Hematopoietic multipotent progenitor cell treated with erythropoietin and hydrocortisone succinate and interleukin-3 and kit ligand, for 6 days (in vitro differentiated cells): Measurements from ENCODE around the gene HNRNPDL.
A peak's percentile ranks its signal among the peaks of the same experiment; 100 is the strongest.

Source experiments
- DNase-seq: peaks from one replicate; pipeline ENCODE4 v3.0.0-alpha.2; 2015

HNRNPDL gene

DNA sequence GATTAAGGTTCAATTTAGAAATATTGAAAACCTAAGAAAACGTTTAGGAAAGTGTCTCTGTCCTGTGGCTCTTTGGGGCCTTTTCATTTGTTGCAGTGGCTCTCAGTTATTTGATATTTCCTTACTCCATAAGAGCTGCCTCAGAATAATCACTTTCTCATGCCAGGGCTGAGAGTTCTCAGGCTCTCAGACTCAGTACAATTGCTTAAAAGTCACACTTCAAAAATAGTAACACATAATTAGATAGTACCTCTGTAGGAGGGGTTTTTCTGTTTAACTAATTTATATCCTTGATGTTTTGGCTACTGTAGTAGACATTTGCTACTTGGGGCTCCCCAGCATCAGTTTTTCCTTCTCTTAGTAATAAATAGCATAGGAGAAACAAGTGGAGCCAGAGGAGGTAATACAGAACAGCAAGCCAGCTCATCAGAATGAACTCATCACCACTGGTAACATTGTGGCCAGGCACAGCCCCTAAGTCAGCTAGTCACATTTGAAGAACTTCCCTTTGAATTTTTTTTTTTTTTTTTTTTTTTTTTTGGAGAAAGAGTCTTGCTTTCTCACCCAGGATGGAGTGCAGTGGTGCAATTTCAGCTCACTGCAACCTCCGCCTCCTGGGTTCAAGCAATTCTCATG, 48.5 kb downstream of the HNRNPDL start:
- DNase-seq: no peak

DNA sequence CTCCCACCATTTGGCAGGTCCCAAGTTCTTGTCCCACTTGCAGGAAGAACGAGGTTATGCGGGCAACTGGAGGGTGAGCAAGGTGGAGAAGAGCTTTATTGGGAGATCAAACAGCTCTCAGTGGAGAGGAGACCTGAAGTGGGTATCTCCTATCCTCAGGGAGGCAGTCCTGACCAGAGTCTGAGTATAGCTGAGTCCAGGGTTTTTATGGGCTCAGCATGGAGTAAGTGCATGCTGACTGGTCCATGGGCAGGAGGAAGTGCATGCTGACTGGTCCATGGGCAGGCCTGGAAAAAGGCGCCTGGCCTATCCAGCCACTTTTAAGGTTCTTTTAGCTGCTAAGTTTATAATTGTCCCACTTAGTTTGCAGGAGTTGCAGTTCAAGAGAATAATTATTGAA, 49.0 kb downstream of the HNRNPDL start:
- no peak for DNase-seq

DNA sequence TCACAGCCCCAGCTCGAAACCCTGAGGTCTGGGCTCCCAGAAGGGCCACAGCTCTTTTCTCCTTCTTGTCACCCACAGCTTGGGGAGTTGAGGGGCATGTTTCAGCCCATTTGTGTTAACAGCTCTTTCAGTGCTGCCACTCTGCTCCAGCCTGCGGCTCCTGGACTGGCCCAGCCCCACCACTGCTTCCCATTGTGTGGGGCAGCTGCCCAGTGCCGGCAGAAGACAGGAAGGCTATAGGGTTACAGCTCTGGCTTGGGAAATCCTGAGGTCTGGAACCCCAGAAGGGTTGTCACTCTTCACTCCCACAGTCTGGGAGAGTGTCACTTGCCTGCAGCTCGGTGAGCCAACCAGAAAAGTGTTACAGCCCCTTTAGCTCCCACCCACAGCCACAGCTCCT, 49.4 kb downstream of the HNRNPDL start:
- no peak for DNase-seq

DNA sequence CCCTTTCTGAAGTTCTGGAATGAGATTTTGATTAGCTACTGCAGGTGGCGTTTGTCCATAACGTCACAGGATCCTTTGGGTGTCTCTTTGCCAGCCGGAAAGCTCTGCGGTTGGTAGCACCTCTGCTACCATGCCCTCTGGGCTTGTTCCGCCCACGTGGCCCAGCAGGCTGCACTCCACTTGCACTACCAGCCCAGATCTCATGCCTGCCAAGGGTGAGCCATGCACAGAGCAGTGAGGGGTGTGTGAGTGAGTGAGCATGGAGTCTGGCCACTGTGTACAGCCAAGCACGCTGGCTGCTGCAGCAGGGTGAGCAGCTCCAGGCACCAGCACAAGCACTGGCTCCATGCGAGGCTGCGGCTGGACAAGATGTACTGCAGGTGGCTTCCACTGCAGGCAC, 49.9 kb downstream of the HNRNPDL start:
- no peak for DNase-seq

DNA sequence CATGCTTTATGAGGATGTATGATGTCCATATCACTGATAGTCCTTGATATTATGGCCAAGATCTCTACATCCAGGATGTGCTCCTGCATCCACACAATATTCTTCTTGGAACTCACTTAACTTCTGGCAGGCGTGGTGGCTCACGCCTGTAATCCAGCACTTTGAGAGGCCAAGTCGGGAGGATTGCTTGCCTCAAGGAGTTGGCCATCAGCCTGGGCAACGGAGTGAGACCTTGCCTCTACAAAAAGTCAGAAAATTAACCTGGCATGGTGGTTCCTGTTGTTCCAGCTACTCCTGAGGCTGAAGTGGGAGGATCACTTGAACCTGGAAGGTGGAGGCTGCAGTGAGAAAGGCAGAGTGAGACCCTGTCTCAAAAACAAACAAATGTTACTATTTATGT, 54.2 kb downstream of the HNRNPDL start:
- no peak for DNase-seq

DNA sequence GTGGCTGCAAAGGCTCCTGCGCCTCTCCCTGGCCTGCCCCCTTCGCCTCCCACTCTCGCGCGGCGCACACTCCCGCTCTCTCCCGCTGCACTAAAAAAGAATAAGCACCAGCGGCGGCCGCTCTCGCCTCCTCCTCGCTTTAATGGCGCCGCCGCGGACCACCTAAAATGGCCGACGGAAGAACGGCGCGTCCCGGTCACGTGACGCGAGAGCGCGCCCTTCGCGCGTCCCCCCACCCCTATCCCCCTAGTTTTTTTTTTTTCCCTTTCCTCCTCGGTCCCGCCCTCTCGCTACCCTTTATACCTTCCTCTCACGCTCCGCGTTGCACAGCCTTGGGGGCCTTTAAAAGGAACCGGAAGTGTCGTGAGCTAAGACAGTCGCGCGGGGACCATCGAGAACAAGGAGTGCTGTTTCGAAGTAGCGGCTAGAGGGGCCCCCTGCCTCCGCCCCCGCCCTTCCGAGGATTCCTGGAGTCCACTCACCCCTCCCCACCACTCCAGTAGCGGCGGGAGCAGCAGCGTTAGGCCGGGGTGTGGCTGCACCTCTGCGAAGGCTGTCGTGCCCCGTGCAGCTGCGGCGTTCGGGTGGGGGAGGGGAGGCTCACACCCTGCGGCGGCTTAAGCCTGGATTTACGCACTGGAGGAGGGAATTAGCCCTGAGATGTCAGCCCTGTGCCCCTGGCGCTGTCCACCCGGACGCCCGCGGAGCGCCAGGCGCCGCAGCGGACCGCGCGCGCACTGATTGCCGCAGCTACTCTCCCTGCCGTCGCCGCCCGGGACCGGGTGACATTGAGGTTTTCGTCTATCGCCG, 56.2 kb downstream of the HNRNPDL start, which contains the start of gene HNRNPD:
HNRNPD (minus strand) TSS at position 176 of the 810 bp plus-strand sequence. CDS start 313 bp downstream, outside the sequence.
- peak; percentile 100 for DNase-seq

DNA sequence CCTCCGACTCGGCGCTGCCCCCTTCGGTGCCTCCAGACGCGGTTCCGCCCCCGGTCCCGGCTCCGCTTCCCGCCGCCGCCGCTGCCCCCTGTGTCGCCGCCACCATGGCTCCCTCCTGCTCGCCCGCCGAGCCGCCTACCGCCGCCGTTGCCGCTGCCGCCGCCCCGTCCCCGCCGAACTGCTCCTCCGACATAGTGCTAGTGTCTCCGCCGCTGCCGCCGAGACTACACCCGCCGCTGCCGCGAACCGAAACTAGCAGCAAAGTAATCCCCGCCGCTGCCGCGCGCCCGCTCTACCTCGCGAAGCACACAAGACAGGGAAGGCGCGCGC, 56.8 kb downstream of the HNRNPDL start:
- DNase-seq: no peak
